Endothelial cell of umbilical vein (primary cell): ENCODE measurements around the gene NADSYN1. TPM values are rescaled to one million over a fixed set of nuclear protein-coding genes. Genes with fewer than 3 reads are reported as not detected.

ENCODE experiments used
- BruUV-seq: library from RNA; stranded (reverse); fragments of 400-500 nt; replicated peaks from 2 replicates; lab custom pipeline; 2021; lab: Mats Ljungman, UMichigan
- CTCF ChIA-PET: fragments of 300-600, 350-600 bp; sonication (Branson Sonifier 250); formaldehyde crosslinking; loops from one replicate; lab custom pipeline; 2021; ENCODE audit warnings: antibody characterized with exemption, inconsistent platforms; lab: Charles Lee
- POLR2A ChIA-PET: fragments of 300-600, 350-600 bp; sonication (Branson Sonifier 250); formaldehyde crosslinking; loops from one replicate; lab custom pipeline; 2021; ENCODE audit warnings: antibody characterized with exemption, inconsistent platforms; lab: Charles Lee
- DNase-seq: peaks from one replicate; pipeline ENCODE4 v3.0.0-alpha.2; 2011; ENCODE audit warnings: low read depth, low spot score
- FAIRE-seq: peaks from 2 replicates; lab custom pipeline; 2011; peaks lifted over from hg19 to GRCh38; lab: Jason Lieb, UNC
- H2AFZ ChIP-seq: 2 replicates; pipeline ENCODE4 v1.6.0; 2012; ENCODE audit warnings: low read depth, low read length, control low read depth, inconsistent platforms
- H3K27ac ChIP-seq: 2 replicates; pipeline ENCODE4 v1.5.1; 2011; ENCODE audit warnings: low read depth, mild to moderate bottlenecking, control low read depth, low read length, moderate library complexity; ENCODE audit not compliant: insufficient read depth
- H3K27me3 ChIP-seq, 2 experiments: 2 replicates each; pipeline versions ENCODE4 v1.6.0 to v1.6.1; 2011; ENCODE audit warnings: low read length in 2 of 2, mixed read lengths in 1 of 2; ENCODE audit not compliant: control insufficient read depth in 2 of 2, insufficient read depth in 2 of 2
- H3K36me3 ChIP-seq, 2 experiments: 2 replicates in 1 of 2; 3 replicates in 1 of 2; pipeline ENCODE4 v1.5.1; 2011; ENCODE audit warnings: low read length in 2 of 2, mild to moderate bottlenecking in 1 of 2, moderate library complexity in 1 of 2; ENCODE audit not compliant: control insufficient read depth in 2 of 2, insufficient read depth in 2 of 2; ENCODE audit errors: extremely low read depth in 1 of 2
- H3K4me1 ChIP-seq: 3 replicates; pipeline ENCODE4 v1.5.1; 2011; ENCODE audit warnings: mild to moderate bottlenecking, low read length; ENCODE audit not compliant: control insufficient read depth, insufficient read depth; ENCODE audit errors: extremely low read depth
- H3K4me2 ChIP-seq: 2 replicates; pipeline ENCODE4 v1.6.1; 2011; ENCODE audit warnings: low read length, control low read depth, mixed read lengths; ENCODE audit not compliant: insufficient read depth
- H3K4me3 ChIP-seq, 3 experiments: fragments of 200-600 bp in 1 of 3; sonication (generic), shearing (Covaris generic) in 1 of 3; replicated peaks in 1 of 3; 2 replicates each; pipeline ENCODE4 v1.5.1; 2011 to 2016; ENCODE audit warnings: control low read depth in 3 of 3, low read length in 3 of 3, mild to moderate bottlenecking in 2 of 3, inconsistent platforms in 1 of 3, low read depth in 1 of 3, moderate library complexity in 1 of 3; ENCODE audit not compliant: insufficient read depth in 1 of 3
- H3K79me2 ChIP-seq: 2 replicates; pipeline ENCODE4 v1.6.0; 2012; ENCODE audit warnings: low read length, inconsistent platforms; ENCODE audit not compliant: control insufficient read depth, insufficient read depth
- H3K9ac ChIP-seq: replicated peaks from 2 replicates; pipeline ENCODE3; 2011; ENCODE audit warnings: low read length, control low read depth; ENCODE audit not compliant: insufficient read depth; ENCODE audit errors: extremely low read depth
- H3K9me1 ChIP-seq: replicated peaks from 3 replicates; pipeline ENCODE4 v1.6.0; 2011; ENCODE audit warnings: mild to moderate bottlenecking, low read length; ENCODE audit not compliant: control insufficient read depth, insufficient read depth; ENCODE audit errors: extremely low read depth
- H3K9me3 ChIP-seq: replicated peaks from 2 replicates; pipeline ENCODE4 v1.5.1; 2012; ENCODE audit warnings: low read length, inconsistent platforms; ENCODE audit not compliant: control insufficient read depth, insufficient read depth
- H4K20me1 ChIP-seq: replicated peaks from 2 replicates; pipeline ENCODE3; 2011; ENCODE audit warnings: mild to moderate bottlenecking, low read length; ENCODE audit not compliant: control insufficient read depth, insufficient read depth; ENCODE audit errors: extremely low read depth
- EZH2 ChIP-seq: IDR thresholded peaks from 2 replicates; pipeline ENCODE4 v1.6.1; 2012; ENCODE audit warnings: borderline replicate concordance, low read depth, mild to moderate bottlenecking, moderate library complexity, low read length, inconsistent platforms; ENCODE audit not compliant: severe bottlenecking
- FOS ChIP-seq: IDR thresholded peaks from 2 replicates; pipeline ENCODE4 v1.6.1; 2011; ENCODE audit warnings: mild to moderate bottlenecking, low read length, moderate library complexity, borderline replicate concordance; ENCODE audit not compliant: insufficient read depth
- GATA2 ChIP-seq: IDR thresholded peaks from 2 replicates; pipeline ENCODE4 v1.7.0; 2011; ENCODE audit warnings: low read depth, mild to moderate bottlenecking, moderate library complexity, mixed read lengths, low read length; ENCODE audit not compliant: insufficient read length, insufficient read depth
- JUN ChIP-seq: IDR thresholded peaks from 2 replicates; pipeline ENCODE4 v1.6.1; 2011; ENCODE audit warnings: borderline replicate concordance, low read depth; ENCODE audit not compliant: insufficient read length, insufficient read depth
- MYC ChIP-seq: IDR thresholded peaks from one replicate; pipeline ENCODE4 v1.6.1; 2011; ENCODE audit warnings: mild to moderate bottlenecking, low read depth, low read length
- POLR2A ChIP-seq: IDR thresholded peaks from 2 replicates; pipeline ENCODE4 v1.6.1; 2012; ENCODE audit warnings: low read depth, mild to moderate bottlenecking, control low read depth, low read length
- POLR2AphosphoS5 ChIP-seq: IDR thresholded peaks from 2 replicates; pipeline ENCODE4 v1.6.1; 2012; ENCODE audit warnings: low read depth, mild to moderate bottlenecking, control low read depth, low read length, moderate library complexity; ENCODE audit not compliant: insufficient read depth
- dilution Hi-C: fragments of 300-500 bp; cut with MboI; formaldehyde crosslinking; loops from one replicate; pipeline ENCODE4 v1.15.0; 2019; ENCODE audit warnings: low sequenced_read_pairs; ENCODE audit not compliant: extremely low pct_ligation_motif_present
- intact Hi-C: fragments of 100-400 bp; cut with micrococcal nuclease; formaldehyde crosslinking; loops from one replicate; pipeline ENCODE4 v1.10.0; 2022
- polyA plus RNA-seq, 4 experiments: library from polyadenylated mRNA; depleted of rRNA in 3 of 4; stranded (reverse) in 3 of 4; unstranded in 1 of 4; fragments of >200 nt; gene quantifications; 2 replicates each; pipeline versions ENCODE4 v1.2.1 to v1.2.3, GENCODE V29; 2011 to 2012; ENCODE audit warnings: missing spikeins in 1 of 4
- total RNA-seq: library from RNA; stranded (reverse); gene quantifications from 2 replicates; pipeline ENCODE4 v1.2.3, GENCODE V29; 2021
- TF ChIP-seq, protein P1 (sequence below): IDR thresholded peaks from 2 replicates; pipeline ENCODE4 v1.6.1; 2011; ENCODE audit not compliant: insufficient read depth, insufficient read length
- TF ChIP-seq, protein P2 (sequence below), 2 donors: IDR thresholded peaks; 1 replicate in 1 of 2; 2 replicates in 1 of 2; pipeline ENCODE4 v1.5.1; 2011; ENCODE audit warnings: low read length in 2 of 2, mild to moderate bottlenecking in 2 of 2, moderate library complexity in 2 of 2, control low read depth in 1 of 2, inconsistent platforms in 1 of 2, low read depth in 1 of 2; ENCODE audit not compliant: insufficient read depth in 1 of 2; ENCODE audit errors: extremely low read depth in 1 of 2

NADSYN1 gene
- total and polyA plus RNA-seq, 2 donors (not counting 3 experiments of a cell fraction or from before 2014, with no cell fraction given), result 77.5 to 99.2 TPM

DNA sequence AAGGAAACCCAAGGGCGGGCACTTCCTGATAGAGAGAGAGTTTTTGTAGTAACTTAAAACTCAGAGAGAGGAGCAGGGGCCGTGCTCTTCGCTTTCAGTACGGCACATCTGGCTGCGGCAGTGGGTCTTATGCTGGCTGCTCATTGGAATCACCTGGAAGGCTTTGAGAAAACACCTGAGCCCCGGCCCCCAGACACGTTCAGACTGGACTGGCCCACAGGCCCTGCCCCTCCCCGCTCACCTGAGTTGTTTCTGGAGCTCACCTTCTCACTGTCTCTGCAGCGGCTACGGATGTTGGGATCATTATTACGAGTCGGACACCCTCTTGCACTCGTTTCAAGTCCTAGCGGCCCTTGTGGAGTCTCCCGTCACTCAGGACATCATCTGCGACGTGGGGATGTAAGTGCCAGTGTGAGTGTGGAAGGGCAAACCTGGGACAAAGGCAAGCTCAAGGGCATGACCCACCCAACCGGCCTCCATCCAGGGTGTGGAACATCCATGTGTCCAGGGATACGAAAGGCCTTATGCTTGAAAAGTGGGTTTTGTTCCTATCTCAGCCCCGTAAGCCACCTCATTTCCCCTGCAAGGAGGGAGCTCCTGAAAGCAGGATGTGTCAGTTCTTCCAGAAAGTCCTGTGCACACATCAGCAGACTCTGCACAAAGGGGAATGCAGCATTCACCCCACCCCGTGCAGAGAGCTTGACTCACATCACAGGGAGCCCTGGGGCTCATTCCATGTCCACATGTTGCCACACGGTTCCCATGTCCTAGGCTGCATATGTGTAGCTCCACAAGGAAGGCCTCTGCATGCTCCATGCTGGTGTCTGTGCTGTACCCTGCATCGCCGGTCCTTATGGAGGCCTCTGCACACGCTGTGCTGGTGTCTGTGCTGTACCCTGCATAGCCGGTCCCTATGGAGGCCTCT is 5.4 kb downstream of the NADSYN1 start:
- no peaks in the 10 kb centered on the region for H3K9me1 ChIP-seq
- no peak overlapping the region for H2AFZ ChIP-seq
- dilution Hi-C loops, result no loop called here
- TF ChIP-seq POLR2A (no peak), JUN (no peak), GATA2 (no peak), EZH2 (no peak), MYC (no peak), POLR2AphosphoS5 (no peak), FOS (no peak)
- TF ChIP-seq, protein P1, sequence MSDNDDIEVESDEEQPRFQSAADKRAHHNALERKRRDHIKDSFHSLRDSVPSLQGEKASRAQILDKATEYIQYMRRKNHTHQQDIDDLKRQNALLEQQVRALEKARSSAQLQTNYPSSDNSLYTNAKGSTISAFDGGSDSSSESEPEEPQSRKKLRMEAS, result no peak
- TF ChIP-seq, protein P2, sequence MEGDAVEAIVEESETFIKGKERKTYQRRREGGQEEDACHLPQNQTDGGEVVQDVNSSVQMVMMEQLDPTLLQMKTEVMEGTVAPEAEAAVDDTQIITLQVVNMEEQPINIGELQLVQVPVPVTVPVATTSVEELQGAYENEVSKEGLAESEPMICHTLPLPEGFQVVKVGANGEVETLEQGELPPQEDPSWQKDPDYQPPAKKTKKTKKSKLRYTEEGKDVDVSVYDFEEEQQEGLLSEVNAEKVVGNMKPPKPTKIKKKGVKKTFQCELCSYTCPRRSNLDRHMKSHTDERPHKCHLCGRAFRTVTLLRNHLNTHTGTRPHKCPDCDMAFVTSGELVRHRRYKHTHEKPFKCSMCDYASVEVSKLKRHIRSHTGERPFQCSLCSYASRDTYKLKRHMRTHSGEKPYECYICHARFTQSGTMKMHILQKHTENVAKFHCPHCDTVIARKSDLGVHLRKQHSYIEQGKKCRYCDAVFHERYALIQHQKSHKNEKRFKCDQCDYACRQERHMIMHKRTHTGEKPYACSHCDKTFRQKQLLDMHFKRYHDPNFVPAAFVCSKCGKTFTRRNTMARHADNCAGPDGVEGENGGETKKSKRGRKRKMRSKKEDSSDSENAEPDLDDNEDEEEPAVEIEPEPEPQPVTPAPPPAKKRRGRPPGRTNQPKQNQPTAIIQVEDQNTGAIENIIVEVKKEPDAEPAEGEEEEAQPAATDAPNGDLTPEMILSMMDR (IDR thresholded peaks at IDR 0.05; ENCODE audit: extremely low read depth in 1 of 2, insufficient read depth in 1 of 2, low read depth in 1 of 2, low read length in 2 of 2), result no peak
- FAIRE-seq, result no peak
- H3K4me3 ChIP-seq, result no peak overlapping the region
- peaks cover 17 to 36% of the 10 kb centered on the region in 2 experiments for H3K36me3 ChIP-seq
- DNase-seq, result no peak
- CTCF ChIA-PET, result interaction anchor here (1.7 kb wide), 1 partner anchor 105 kb away, joined by 4 read pairs; no protein-coding TSS in a partner anchor
- H3K79me2 ChIP-seq, result peaks cover 12% of the 10 kb centered on the region
- no peak overlapping the region for H3K4me2 ChIP-seq
- H3K4me1 ChIP-seq, result peaks cover 7% of the 10 kb centered on the region
- H3K9ac ChIP-seq, result no peak overlapping the region
- no peak overlapping the region for H3K27ac ChIP-seq
- no TSS peak for BruUV-seq
- H3K27me3 ChIP-seq, result no peaks in the 10 kb centered on the region
- H3K9me3 ChIP-seq, result no peaks in the 10 kb centered on the region
- intact Hi-C loops, result loop anchor here (10.0 kb wide), 1 partner anchor 326 kb away; no protein-coding TSS in a partner anchor
- H4K20me1 ChIP-seq, result no peaks in the 10 kb centered on the region
- POLR2A ChIA-PET, result no interaction called here
